Measurements from ENCODE around the gene RPAP2.

DNA sequence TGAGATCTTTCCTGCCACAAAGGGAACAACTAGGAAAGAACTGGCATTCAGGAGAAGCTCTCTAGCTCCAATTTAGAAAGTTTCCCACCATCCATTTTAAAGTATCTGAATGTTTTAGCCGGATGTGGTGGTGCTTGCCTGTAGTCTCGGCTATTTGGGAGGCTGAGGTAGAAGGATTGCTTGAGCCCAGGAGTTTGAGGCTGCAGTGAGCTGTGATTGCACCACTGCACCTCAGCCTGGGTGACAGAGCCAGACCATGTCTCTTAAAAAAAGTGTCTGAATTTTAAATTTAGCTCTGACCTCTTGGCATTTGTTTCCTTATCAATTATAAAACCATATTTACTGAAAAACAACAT lies 67.2 kb downstream of the RPAP2 start:
- TF ChIP-seq POLR2AphosphoS5 (IDR thresholded peaks at IDR 0.05; ENCODE audit: low read depth, low read length) = no peak
- TF ChIP-seq POLR2A (IDR thresholded peaks at IDR 0.05; ENCODE audit: low read depth, low read length) = no peak

Data from GM12892 (cell line).